ENCODE measurements around the gene ENDOU.

Gene ENDOU

GRCh38 chr12:47717443-47718193 lies 7.7 kb downstream of the ENDOU start:
- no peak for DNase-seq (ENCODE audit: low read depth)

DNA sequence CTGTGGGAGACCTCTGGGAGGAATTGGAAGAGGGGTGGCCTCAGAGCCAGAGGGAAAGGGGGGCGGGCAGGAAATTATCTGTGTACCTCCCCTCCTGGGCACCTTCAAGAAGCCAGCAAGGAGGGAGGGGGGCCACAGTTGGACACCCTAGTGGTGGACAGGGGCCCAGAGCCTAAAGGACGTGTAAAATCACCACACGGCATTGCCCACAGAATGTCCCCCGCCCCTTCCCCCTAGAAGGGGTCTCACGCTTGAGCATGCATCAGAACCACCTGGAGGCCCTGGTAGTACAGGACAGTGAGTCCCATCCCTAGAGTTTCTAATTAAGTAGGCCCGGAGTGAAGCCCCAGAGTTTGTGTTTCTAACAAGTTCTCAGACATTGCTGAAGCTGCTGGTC lies 8.2 kb downstream of the ENDOU start:
- DNase-seq (ENCODE audit: low read depth): no peak

DNA sequence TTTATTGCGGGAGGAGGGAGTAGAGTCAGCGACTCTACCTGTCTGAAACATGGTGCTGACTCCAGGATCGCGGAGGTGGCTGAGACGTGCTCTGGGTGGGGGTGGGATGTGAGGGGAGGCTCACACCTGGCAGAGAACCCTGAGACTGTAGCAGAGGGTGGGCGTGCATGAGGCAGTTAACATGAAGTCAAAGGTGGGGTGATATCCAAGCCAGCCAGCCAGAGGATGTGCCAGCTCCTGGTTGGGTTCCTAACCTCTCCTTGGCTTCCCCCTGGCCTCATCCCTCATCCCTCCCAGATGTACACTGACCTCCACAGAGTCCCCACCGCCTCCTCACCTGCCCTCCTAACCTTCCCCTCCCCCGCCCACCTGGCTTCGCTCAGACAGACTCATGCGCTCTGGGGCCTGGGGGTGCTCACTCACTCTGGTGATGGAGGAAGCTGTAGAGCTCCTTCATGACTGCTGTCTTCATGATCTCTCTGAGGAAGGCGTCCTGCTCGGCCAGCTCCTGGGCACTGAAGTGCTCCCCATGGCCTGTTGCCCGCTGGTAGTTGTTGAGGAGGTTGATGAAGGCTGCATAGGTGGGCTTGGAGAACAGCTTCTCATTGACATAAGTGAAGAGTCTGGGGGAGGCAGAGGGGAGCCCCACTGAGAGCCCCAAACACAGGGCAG lies 9.3 kb downstream of the ENDOU start:
- no peak for DNase-seq (ENCODE audit: low read depth)

DNA sequence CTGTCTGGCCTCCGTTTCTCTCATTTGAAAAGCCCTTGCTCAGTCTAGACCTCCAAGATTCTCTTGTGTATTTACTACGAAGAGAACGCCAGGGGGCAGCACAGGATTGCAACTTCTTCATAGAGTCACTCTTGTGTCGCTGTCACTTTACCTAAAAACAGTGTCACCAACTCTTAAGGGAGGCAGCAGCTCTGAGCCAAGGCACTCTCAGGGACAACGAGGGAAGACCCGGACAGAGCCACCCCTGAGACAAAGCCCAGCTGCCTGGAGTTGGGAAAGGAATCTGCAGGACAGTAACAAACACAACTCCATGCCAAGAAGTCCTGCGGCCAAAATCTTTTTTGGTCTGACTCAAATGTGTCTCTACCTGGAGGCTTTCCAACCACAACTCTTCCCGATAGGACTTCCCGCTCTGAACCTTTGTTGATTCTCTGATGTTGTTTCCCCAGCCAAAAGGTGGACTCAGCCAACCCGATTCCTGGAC lies 9.9 kb downstream of the ENDOU start:
- peak; percentile 74 for DNase-seq (ENCODE audit: low read depth)

DNA sequence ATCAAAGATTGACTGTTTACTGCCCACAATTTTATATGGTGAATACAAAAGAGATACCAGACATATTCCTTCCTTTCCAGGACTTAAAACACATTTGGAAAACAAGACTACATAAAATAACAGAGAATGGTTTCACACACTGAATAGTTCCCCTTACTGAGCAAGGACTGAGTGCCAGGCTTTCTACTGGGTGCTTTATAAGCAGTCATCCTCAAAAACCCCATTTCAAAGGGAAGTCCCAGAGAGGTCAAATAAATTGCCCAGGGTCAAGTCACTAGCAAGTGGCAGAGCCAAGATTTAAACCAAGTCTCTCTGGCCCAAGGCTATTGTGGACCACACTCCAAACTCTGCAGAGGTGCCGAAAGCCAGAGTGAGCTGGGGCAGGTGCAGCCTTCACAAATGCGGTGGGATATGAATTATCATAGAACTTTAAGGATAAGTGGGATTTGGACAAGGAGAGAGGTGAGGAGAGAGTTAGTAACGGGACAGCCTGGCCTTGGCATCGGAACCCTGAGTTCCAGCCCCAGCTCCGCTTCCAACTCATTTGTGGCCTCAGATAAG lies 10.4 kb downstream of the ENDOU start:
- no peak for DNase-seq (ENCODE audit: low read depth)

GRCh38 chr12:47712171-47712570 lies 13.1 kb downstream of the ENDOU start:
- no peak for DNase-seq (ENCODE audit: low read depth)

GRCh38 chr12:47711448-47711847 lies 13.8 kb downstream of the ENDOU start:
- no peak for DNase-seq (ENCODE audit: low read depth)

DNA sequence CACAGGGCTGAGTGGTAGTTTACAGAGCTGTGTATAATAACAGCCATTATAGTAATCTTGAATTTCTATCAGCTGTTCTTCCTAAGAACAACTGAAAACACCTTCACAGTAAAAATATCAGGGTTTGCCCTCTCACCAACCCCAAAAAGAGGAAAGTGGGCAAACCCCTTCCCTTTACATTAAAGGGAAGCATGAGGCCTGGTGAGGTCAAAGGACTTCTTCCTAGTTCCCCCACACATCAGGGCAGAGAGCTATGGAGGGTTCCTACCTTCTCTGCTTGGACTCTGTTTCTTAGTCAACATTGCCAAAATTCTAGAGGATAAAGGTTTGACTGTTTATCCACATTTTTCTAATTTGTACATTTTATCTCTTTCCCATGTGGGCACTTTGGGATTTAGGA lies 15.0 kb downstream of the ENDOU start:
- DNase-seq (ENCODE audit: low read depth): no peak

DNA sequence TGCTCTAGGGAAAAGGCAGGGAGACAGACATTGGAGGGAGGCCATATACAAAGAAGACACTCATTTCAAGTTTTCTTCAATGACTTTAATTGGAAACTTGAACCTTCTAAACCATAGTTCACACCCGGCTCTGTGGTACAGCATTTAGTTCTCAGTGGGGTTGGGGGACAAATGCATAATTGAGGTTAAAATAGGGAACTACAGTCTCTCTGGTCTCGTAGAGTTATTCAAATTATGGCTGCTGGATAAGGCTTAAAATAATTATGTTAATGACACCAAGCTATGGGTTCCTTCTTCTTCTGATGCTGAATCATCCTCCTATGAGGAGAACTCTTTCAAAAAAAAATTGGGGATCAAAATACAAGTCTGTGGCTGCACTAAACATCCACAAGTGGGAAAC lies 15.6 kb downstream of the ENDOU start:
- DNase-seq (ENCODE audit: low read depth): no peak

DNA sequence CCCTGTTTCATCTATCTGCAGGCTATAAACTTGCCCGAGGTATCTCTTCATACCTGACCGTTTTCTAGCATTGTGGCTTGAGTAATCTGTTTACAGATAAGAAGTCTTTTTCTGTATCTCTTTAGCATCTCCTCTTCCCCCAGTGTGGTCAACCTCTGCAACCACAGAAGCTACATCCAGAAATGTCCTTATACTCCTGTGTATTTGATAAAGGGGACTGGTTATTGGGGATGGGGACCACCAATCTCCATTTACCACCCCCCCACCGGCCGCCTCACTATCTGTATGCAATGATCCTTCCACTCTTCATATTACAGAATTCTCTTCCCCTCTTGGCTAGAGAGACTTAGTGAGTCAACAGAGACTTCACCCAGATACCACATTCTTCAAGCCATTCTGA lies 16.1 kb downstream of the ENDOU start:
- no peak for DNase-seq (ENCODE audit: low read depth)

GRCh38 chr12:47707905-47708543 lies 17.3 kb downstream of the ENDOU start:
- DNase-seq (ENCODE audit: low read depth): no peak

DNA sequence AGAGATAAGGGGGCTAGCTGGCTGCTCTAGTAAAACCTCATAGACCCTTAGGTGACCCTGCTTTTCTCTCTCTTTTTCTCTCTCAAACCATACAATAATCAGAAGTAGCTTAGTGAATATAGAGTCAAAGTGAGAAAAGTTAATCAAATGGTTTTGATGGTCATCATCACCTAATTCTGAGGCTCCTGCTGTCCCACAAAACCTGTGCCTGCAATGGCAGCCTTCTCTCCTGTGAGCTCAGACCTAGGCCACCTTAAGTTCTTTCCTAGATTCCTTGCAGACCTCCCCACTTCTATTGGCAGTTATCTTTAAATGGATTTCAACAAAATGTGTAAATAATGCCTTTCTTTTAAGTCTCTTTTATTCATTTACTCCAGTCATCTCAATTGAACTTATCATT lies 17.9 kb downstream of the ENDOU start:
- no peak for DNase-seq (ENCODE audit: low read depth)

GRCh38 chr12:47705566-47706425 lies 19.5 kb downstream of the ENDOU start, which contains the start of gene RPAP3:
Gene RPAP3, minus strand, starts transcription at chr12:47706030. Its CDS starts 3,190 bp downstream, at chr12:47702840.
- DNase-seq (ENCODE audit: low read depth): peak; percentile 96

- DNase-seq (ENCODE audit: low read depth): no peak
These were observed 20.1 kb downstream of the ENDOU start for GRCh38 chr12:47705229-47705565.

DNA sequence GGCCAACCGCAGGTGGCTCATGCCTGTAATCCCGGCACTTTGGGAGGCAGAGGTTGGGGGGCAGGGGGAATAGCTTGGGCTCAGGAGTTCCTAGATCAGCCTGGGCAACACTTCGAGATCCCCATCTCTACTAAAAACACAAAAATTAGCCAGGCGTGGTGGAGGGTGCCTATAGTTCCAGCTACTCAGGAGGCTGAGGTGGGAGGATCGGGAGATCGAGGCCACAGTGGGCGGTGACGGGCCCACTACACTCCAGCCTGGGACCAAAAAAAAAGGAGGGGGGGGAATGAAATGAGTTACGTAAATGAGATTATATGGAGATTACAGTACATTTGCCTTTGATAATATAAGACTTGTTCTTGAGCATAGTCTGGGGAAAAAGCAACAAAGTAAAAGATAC lies 20.6 kb downstream of the ENDOU start:
- DNase-seq (ENCODE audit: low read depth): no peak

- no peak for DNase-seq (ENCODE audit: low read depth)
These were observed 25.0 kb downstream of the ENDOU start for GRCh38 chr12:47700263-47700662.

GRCh38 chr12:47698631-47699030 lies 26.7 kb downstream of the ENDOU start:
- DNase-seq (ENCODE audit: low read depth): no peak

DNA sequence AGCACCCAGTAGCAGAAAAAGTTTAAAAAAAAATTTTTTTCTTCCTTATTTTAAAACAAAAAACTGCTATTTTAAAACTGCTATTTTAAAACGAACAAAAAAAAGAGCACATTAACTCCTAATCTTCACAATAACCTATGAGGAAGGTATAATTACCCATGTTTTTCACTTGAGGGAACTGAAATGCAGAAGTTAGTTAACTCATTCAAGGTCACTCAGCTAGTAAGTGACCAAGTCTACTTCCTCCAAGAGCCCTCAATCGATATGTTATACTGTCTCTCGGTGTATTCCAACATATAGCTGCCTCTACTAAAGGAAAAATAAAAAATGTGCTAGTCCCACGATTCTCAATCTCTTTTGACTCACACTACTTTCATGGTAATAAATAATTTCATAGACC lies 27.2 kb downstream of the ENDOU start:
- DNase-seq (ENCODE audit: low read depth): no peak

- DNase-seq (ENCODE audit: low read depth): no peak
These were observed 36.1 kb downstream of the ENDOU start for GRCh38 chr12:47689215-47689614.

DNA sequence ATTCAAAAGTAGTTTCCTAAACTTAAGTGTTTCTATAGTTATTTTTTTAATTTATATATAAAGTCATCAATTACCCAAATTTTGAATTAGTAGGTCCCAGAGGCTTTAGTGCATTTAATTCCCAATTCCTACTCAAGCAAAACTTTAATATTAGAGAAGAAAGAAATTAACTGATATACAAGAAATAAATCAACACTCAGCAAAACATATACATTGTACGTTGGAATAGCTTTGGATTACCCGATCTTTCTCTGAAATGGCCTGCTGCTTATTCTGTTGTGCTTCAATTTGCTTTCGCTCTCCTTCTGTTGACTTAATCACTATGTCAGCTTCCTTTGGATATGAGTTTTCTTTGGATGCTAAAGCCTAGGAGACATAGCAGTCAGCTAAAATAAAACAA lies 37.7 kb downstream of the ENDOU start:
- no peak for DNase-seq (ENCODE audit: low read depth)

GRCh38 chr12:47686645-47687240 lies 38.5 kb downstream of the ENDOU start:
- DNase-seq (ENCODE audit: low read depth): no peak

DNA sequence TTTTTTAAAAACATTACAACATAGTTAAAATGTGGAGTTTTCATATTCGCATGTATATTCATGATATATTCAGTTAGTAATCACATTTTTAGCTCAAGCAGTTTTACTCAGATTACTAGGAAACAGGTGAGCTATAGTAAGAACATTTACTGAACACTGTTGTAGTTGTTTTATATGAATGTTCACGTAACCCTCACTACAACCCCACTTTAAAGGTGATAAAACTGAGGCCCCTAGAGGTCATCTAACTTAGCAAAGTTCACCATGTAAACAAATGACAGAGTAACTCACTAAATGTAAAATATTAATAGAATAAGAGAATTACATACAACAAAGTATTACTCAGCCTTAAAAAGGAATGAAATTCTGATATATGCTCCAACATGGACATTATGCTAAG lies 45.5 kb downstream of the ENDOU start:
- no peak for DNase-seq (ENCODE audit: low read depth)

Measured in stimulated activated CD8-positive, alpha-beta memory T cell treated with anti-CD3 and anti-CD28 coated beads, Interleukin-12 subunit alpha, Interleukin-12 subunit beta, amount 100 ng/mL, for 1 hour (primary cell).